ENCODE results near the gene GSTK1. TPM values are rescaled to one million over a fixed set of nuclear protein-coding genes. Genes with fewer than 3 reads are reported as not detected.

The GSTK1 gene
- total and polyA plus RNA-seq, 2 of the 8 experiments (the other 6 are each of a cell fraction or from before 2014, with no cell fraction given) = 25.5 to 32.5 TPM

DNA sequence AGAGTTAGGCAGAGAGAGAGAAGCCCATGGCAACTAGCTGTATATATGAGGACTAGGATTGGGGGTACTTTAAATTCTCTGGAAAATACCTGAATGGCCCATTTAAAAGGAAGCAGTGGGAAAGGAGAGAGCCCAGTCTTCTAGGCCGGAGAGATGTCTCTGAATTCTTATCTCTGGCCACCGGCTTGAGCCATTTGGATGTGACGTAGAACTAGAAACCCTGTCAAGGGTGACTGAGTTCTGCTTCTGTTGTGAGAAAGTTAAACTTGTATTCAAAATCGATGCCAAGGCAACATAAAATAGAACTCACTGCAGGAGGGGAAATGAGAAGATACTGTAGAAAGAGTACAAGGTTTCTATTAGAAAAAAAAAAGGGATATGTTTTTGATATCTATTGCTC, 6.3 kb upstream of the GSTK1 start:
- Histone ChIP-seq H3K23me2 (ENCODE audit: low read depth, low read length) (no peaks in the 10 kb centered on the region), H3K56ac (replicated peaks; ENCODE audit: insufficient read length, low read depth, low read length) (no peak overlapping the region), H4K20me1 (replicated peaks in 1 of 2; ENCODE audit: control insufficient read depth in 1 of 2, insufficient read depth in 2 of 2, low read length in 2 of 2) (no peaks in the 10 kb centered on the region), H3K4me3 (ENCODE audit: extremely low read depth in 1 of 4, insufficient read depth in 2 of 4, low read depth in 3 of 4, low read length in 4 of 4) (no peak overlapping the region), H2BK5ac (ENCODE audit: low read depth, low read length) (no peak overlapping the region), H3K9ac (replicated peaks in 1 of 4; ENCODE audit: extremely low read depth in 1 of 4, low read depth in 3 of 4, low read length in 3 of 4) (no peak overlapping the region), H3K18ac (ENCODE audit: extremely low read depth, low read length) (no peak overlapping the region), H3K27me3 (replicated peaks in 1 of 4; ENCODE audit: control insufficient read depth in 3 of 4, extremely low read depth in 1 of 4, insufficient read depth in 3 of 4, low read length in 3 of 4) (no peaks in the 10 kb centered on the region), H2BK20ac (ENCODE audit: low read length) (no peak overlapping the region), H2AFZ (ENCODE audit: low read length) (no peak overlapping the region), H2AK5ac (ENCODE audit: low read depth, low read length) (no peak overlapping the region), H3K23ac (ENCODE audit: insufficient read length) (no peak overlapping the region), H3K79me2 (ENCODE audit: control insufficient read depth in 1 of 2, insufficient read depth in 2 of 2, low read length in 2 of 2) (no peaks in the 10 kb centered on the region), H4K91ac (replicated peaks; ENCODE audit: insufficient read length, low read length) (no peak overlapping the region), H2BK12ac (ENCODE audit: low read depth, low read length) (no peak overlapping the region), H3K9me3 (ENCODE audit: insufficient read depth in 2 of 2, low read depth in 1 of 2, low read length in 1 of 2) (no peaks in the 10 kb centered on the region), H3K4me2 (ENCODE audit: insufficient read depth in 1 of 2, low read depth in 2 of 2, low read length in 2 of 2) (no peak overlapping the region), H3K79me1 (ENCODE audit: low read depth, low read length) (no peaks in the 10 kb centered on the region), H3K36me3 (ENCODE audit: control insufficient read depth in 2 of 4, insufficient read depth in 4 of 4, low read length in 3 of 4) (no peaks in the 10 kb centered on the region), H4K8ac (ENCODE audit: extremely low read depth, insufficient read depth, low read length) (no peak overlapping the region), H3K4me1 (replicated peaks in 1 of 4; ENCODE audit: control insufficient read depth in 3 of 4, insufficient read depth in 4 of 4, low read length in 3 of 4) (no peaks in the 10 kb centered on the region), H4K5ac (ENCODE audit: insufficient read length, low read depth, low read length) (no peak overlapping the region), H3K27ac (ENCODE audit: low read depth, low read length) (no peak overlapping the region), H3K14ac (ENCODE audit: insufficient read length) (no peak overlapping the region), H3K4ac (replicated peaks; ENCODE audit: insufficient read length, low read depth, low read length) (no peak overlapping the region), H2BK120ac (replicated peaks; ENCODE audit: low read depth, low read length) (no peak overlapping the region), H2BK15ac (ENCODE audit: low read length) (no peak overlapping the region)
- FAIRE-seq (no peak), DNase-seq (ENCODE audit: low read depth in 1 of 2, low spot score in 2 of 2) (no peak)
- POLR2A ChIA-PET (ENCODE audit: partially characterized antibody) = interaction anchor here (0.8 kb wide), 1 partner anchor 140 kb away, joined by 3 read pairs; no protein-coding TSS in a partner anchor
- CTCF ChIA-PET (ENCODE audit: partially characterized antibody) = interaction anchor here (1.1 to 5.3 kb wide), 9 partner anchors 10 to 332 kb away, joined by 3 to 35 read pairs (median 7); partner anchors contain the start of gene CASP2
- WGBS, 2 experiments (ENCODE audit: extremely low coverage in 1 of 2, insufficient coverage in 1 of 2, insufficient read length in 1 of 2, insufficient replicate concordance in 2 of 2, low coverage in 1 of 2, low lambda C conversion rate in 2 of 2, missing lambda C conversion rate in 1 of 2) = 88% methylated on average over 4 of the region's 4 CpGs; no CpG with 5 or more reads in 1 of the 2 experiments
- no peak for TF ChIP-seq E2F6 (IDR thresholded peaks at IDR 0.05)
- no peak for TF ChIP-seq CHD2 (IDR thresholded peaks at IDR 0.05; ENCODE audit: low read length)
- TF ChIP-seq USF2 (IDR thresholded peaks at IDR 0.05; ENCODE audit: low read length) = no peak
- no peak for TF ChIP-seq KDM1A (IDR thresholded peaks at IDR 0.05; ENCODE audit: borderline replicate concordance, low read length)
- no peak for TF ChIP-seq CBX5 (IDR thresholded peaks at IDR 0.05; ENCODE audit: low read depth, low read length)
- no peak for TF ChIP-seq CBX8 (IDR thresholded peaks at IDR 0.05; ENCODE audit: borderline replicate concordance, low read depth, low read length)
- no peak for TF ChIP-seq MAFK (IDR thresholded peaks at IDR 0.05; ENCODE audit: low read depth, low read length)
- TF ChIP-seq, protein P1, sequence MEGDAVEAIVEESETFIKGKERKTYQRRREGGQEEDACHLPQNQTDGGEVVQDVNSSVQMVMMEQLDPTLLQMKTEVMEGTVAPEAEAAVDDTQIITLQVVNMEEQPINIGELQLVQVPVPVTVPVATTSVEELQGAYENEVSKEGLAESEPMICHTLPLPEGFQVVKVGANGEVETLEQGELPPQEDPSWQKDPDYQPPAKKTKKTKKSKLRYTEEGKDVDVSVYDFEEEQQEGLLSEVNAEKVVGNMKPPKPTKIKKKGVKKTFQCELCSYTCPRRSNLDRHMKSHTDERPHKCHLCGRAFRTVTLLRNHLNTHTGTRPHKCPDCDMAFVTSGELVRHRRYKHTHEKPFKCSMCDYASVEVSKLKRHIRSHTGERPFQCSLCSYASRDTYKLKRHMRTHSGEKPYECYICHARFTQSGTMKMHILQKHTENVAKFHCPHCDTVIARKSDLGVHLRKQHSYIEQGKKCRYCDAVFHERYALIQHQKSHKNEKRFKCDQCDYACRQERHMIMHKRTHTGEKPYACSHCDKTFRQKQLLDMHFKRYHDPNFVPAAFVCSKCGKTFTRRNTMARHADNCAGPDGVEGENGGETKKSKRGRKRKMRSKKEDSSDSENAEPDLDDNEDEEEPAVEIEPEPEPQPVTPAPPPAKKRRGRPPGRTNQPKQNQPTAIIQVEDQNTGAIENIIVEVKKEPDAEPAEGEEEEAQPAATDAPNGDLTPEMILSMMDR (IDR thresholded peaks at IDR 0.05; ENCODE audit: control extremely low read depth in 1 of 3, insufficient read depth in 1 of 3, low read depth in 1 of 3, low read length in 3 of 3) = no peak
- no peak for TF ChIP-seq PHF8 (conservative IDR thresholded peaks at IDR 0.05; ENCODE audit: low read depth, low read length)
- no peak for TF ChIP-seq TEAD4 (IDR thresholded peaks at IDR 0.05; ENCODE audit: low read depth, low read length)
